BJ (cell line): ENCODE results near the gene ASNSD1. TPM values are rescaled to one million over a fixed set of nuclear protein-coding genes. Genes with fewer than 3 reads are reported as not detected.
"Not testable (repeated sequence)": the region's sequence is repeated elsewhere in the genome, so short reads cannot be mapped to it uniquely, and the experiment has no call there.

Experiments
- CTCF ChIA-PET: fragments of 350-600 bp; formaldehyde crosslinking; extraction: SDS; loops from one replicate; lab custom pipeline; 2021; ENCODE audit warnings: antibody characterized with exemption, inconsistent platforms; lab: Yijun Ruan, JAX
- POLR2A ChIA-PET: fragments of 300-600 bp; sonication (Branson Sonifier 250); formaldehyde crosslinking; extraction: SDS; loops from one replicate; lab custom pipeline; 2021; ENCODE audit warnings: antibody characterized with exemption; lab: Charles Lee
- DNase-seq: peaks from one replicate; pipeline ENCODE4 v3.0.0-alpha.2; 2011; ENCODE audit warnings: low read depth
- H3K27me3 ChIP-seq: 2 replicates; pipeline ENCODE4 v1.6.0; 2011; ENCODE audit warnings: low read length; ENCODE audit not compliant: control insufficient read depth, insufficient read depth
- H3K36me3 ChIP-seq: 2 replicates; pipeline ENCODE4 v1.5.1; 2011; ENCODE audit warnings: low read length; ENCODE audit not compliant: control insufficient read depth, insufficient read depth
- H3K4me3 ChIP-seq: 2 replicates; pipeline ENCODE4 v1.5.1; 2011; ENCODE audit warnings: low read depth, mild to moderate bottlenecking, control low read depth, low read length
- CTCF ChIP-seq: IDR thresholded peaks from 2 replicates; pipeline ENCODE4 v1.5.1; 2011; ENCODE audit warnings: low read depth, mild to moderate bottlenecking, control low read depth, inconsistent platforms, low read length, moderate library complexity; ENCODE audit not compliant: insufficient read depth
- polyA plus RNA-seq: library from polyadenylated mRNA; depleted of rRNA; stranded (reverse); fragments of >200 nt; gene quantifications from 2 replicates; pipeline ENCODE4 v1.2.3, GENCODE V29; 2011

Gene ASNSD1
- polyA plus RNA-seq, 1 experiment = 24.1 TPM

DNA sequence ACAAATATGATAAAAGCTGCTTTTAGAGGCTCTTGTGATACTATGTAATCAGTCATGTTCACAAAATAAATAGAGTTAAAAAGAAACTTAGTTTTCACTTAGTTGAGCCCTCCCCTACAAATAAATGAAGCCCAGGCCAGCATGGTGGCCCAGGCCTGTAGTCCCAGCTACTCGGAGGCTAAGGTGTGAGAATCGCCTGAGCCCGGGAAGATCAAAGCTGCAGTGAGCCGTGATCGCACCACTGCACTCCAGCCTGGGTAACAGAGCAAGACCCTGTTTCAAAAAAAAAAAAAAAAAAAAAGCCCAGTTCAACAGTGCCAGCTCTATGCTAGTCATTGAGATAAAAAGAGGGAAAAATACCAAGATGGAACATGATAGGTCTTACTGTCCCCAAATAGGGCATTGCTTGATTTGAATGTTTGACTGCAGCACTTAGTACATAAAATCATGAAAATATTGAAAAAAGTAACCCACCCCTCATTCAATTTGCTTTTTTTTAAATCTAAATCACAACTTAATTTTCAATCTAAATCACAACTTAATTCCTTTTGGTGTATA, 1.5 kb downstream of the ASNSD1 start:
- peak overlapping the region; percentile 86; the same call in 1 of the 2 replicates for H3K4me3 ChIP-seq
- no peaks in the 10 kb centered on the region for H3K27me3 ChIP-seq
- no peak for TF ChIP-seq CTCF
- ChIA-PET CTCF (interaction anchor here (1.4 to 7.7 kb wide), 3 partner anchors 11 to 34 kb away, joined by 4 to 76 read pairs (median 5); partner anchors contain the start of gene ANKAR), POLR2A (no interaction called here)
- no peak for DNase-seq
- peaks cover 2% of the 10 kb centered on the region for H3K36me3 ChIP-seq

DNA sequence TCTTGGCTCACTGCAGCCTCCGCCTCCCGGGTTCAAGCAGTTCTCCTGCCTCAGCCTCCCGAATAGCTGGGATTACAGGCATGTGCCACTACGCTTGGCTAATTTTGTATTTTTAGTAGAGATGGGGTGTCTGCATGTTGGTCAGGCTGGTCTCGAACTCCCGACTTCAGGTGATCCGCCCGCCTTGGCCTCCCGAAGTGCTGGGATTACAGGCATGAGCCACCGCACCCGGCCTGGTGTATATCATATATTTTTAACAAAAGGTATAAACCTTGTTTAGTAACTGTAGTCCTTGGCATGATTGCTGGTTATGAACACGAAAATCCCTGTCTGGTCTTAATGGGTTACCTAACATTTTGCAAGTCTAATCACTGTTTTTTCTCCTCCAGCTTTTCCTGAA, 2.1 kb downstream of the ASNSD1 start:
- H3K4me3 ChIP-seq, H3K27me3 ChIP-seq, H3K36me3 ChIP-seq, POLR2A ChIA-PET, DNase-seq: not testable (repeated sequence)
- CTCF ChIA-PET = interaction anchor here (1.4 to 7.7 kb wide), 2 partner anchors 11 to 32 kb away, joined by 5 to 76 read pairs; partner anchors contain the start of gene ANKAR

DNA sequence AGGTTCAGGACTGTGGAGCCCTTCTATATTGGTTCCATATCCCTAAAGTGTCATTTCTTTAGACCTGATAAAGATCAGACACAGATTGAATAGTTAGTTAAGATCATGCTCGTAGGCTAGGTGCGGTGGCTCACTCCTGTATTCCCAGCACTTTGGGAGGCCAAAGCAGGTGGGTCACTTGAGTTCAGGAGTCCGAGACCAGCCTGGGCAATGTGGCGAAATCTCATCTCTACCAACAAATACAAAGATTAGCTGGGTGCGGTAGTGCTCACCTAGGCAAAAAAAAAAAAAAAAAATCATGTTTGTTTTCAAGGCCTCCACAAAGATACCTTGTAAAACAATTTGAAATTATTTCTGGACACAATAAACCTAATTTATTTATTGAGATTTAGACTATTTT, 8.7 kb downstream of the ASNSD1 start:
- ChIA-PET POLR2A (no interaction called here), CTCF (interaction anchor here (1.0 to 7.9 kb wide), 3 partner anchors 6 to 11 kb away, joined by 3 to 76 read pairs (median 3); partner anchors contain the start of gene ASNSD1)
- Histone ChIP-seq H3K27me3 (no peaks in the 10 kb centered on the region), H3K36me3 (peaks cover 6% of the 10 kb centered on the region), H3K4me3 (no peak overlapping the region)
- no peak for TF ChIP-seq CTCF
- no peak for DNase-seq

DNA sequence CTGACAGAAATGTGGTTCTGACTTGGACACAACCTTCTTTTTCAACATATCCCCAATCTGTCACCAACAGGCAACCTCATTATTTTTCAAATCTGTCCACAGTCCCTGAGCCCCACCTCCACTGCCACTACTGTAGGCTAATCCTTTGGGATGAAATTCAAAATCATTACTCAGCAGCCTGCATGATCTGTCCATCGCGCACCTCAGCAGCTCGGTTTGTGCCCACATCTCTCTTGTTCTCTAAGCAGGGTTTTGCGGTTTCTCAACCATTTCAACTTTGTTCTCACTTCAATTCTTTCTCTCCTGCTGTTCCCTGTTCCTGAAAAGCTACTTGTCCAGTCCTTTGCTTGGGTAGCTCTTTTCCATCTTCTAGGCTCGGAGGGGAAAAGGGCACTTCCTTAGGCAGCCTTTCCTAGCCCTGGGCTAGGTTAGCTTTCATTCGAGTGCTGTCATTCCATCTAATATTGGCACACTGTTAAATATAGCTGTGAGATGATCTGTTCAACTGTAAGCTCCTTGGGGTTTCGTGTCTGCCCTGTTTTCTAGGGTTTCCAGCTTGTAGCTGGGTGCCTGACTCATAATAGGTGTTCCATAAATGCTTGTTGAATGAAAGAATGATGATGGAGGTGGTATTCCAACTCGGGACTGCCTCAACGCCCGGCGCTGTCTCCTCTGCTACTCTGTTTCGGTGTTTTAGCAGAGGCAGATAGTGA, 12.6 kb downstream of the ASNSD1 start:
- CTCF ChIA-PET = interaction anchor here (0.6 to 7.9 kb wide), 11 partner anchors 10 to 647 kb away, joined by 3 to 76 read pairs (median 5); partner anchors contain the start of genes ASNSD1 and OSGEPL1
- H3K4me3 ChIP-seq = peak overlapping the region; percentile 52
- POLR2A ChIA-PET = no interaction called here
- no peaks in the 10 kb centered on the region for H3K27me3 ChIP-seq
- TF ChIP-seq CTCF = no peak
- DNase-seq = no peak
- no peaks in the 10 kb centered on the region for H3K36me3 ChIP-seq

DNA sequence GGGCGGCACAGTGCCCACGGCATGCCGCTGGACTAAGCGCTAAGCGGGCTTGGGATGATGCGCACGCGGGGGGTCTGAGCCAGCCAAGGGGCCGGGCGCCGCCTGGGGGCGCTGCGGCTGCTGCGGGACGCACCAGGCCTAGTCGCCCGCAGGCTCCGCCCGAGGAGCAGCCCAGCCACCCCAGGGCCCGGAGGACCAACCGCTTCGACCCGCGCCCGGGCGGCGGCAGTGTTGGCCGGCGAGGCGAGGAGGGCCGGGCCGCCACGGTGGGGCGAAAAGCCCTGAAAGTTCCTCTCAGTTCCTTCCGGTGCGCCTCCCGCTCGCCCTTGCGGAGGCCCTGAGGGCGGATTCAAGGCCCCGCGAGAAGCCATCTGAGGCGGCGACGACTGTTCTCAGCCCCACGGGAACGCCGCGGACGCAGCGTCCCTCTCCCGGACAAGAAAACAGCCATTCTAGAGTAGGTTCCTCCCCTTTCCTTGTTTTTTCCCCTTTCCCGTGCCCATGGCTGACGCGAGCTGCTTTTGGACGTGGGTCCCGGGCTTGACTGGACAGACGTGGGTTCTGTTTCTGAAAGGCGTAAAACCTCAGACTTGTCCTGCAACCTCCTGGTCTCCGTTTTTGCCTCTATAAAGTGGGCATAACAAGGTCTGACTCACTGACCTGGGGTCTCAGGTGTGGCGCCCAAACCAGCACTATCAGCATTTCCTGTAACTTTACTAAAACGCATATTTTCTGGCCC, 13.3 kb downstream of the ASNSD1 start, which contains the start of gene ANKAR:
TSS of gene ANKAR (plus strand) at position 297 of the 739 bp plus-strand sequence. CDS start 1,821 bp downstream, outside the sequence.
- Histone ChIP-seq H3K4me3 (peak within 1 kb of the TSS; percentile 52), H3K36me3 (no peaks in the 10 kb centered on the region), H3K27me3 (no peaks in the 10 kb centered on the region)
- CTCF ChIA-PET = interaction anchor here (0.7 to 7.9 kb wide), 17 partner anchors 9 to 646 kb away, joined by 3 to 76 read pairs (median 4); partner anchors contain the start of genes ASNSD1 and OSGEPL1
- DNase-seq = peak; percentile 61
- TF ChIP-seq CTCF = peak; percentile 70
- POLR2A ChIA-PET = no interaction called here
